ENCODE results near the gene TXNDC2. TPM values are rescaled to one million over a fixed set of nuclear protein-coding genes. Genes with fewer than 3 reads are reported as not detected.

TXNDC2 gene
- total RNA-seq, 1 donor from 2014 or later: under 0.01 TPM

GRCh38 chr18:9878095-9878494, 7.7 kb upstream of the TXNDC2 start:
- FAIRE-seq: no peak
- Histone ChIP-seq H3K4me3 (ENCODE audit: low read depth, low read length) (no peak overlapping the region), H3K36me3 (ENCODE audit: control insufficient read depth, insufficient read depth, low read length) (no peaks in the 10 kb centered on the region), H3K27me3 (ENCODE audit: control insufficient read depth, insufficient read depth, low read length) (no peaks in the 10 kb centered on the region)
- no peak for TF ChIP-seq CTCF (IDR thresholded peaks at IDR 0.05; ENCODE audit: insufficient read depth, low read length, severe bottlenecking)
- no peak for DNase-seq (ENCODE audit: low read depth)

GRCh38 chr18:9878783-9879242, 7.0 kb upstream of the TXNDC2 start:
- no peak for FAIRE-seq
- no peak for DNase-seq (ENCODE audit: low read depth)
- no peak for TF ChIP-seq CTCF (IDR thresholded peaks at IDR 0.05; ENCODE audit: insufficient read depth, low read length, severe bottlenecking)
- H3K4me3 ChIP-seq (ENCODE audit: low read depth, low read length): no peak overlapping the region
- H3K36me3 ChIP-seq (ENCODE audit: control insufficient read depth, insufficient read depth, low read length): no peaks in the 10 kb centered on the region
- no peaks in the 10 kb centered on the region for H3K27me3 ChIP-seq (ENCODE audit: control insufficient read depth, insufficient read depth, low read length)

GRCh38 chr18:9884090-9884489, 1.7 kb upstream of the TXNDC2 start:
- no peaks in the 10 kb centered on the region for H3K27me3 ChIP-seq (ENCODE audit: control insufficient read depth, insufficient read depth, low read length)
- no peak for DNase-seq (ENCODE audit: low read depth)
- no peak for TF ChIP-seq CTCF (IDR thresholded peaks at IDR 0.05; ENCODE audit: insufficient read depth, low read length, severe bottlenecking)
- H3K4me3 ChIP-seq (ENCODE audit: low read depth, low read length): no peak overlapping the region
- H3K36me3 ChIP-seq (ENCODE audit: control insufficient read depth, insufficient read depth, low read length): no peaks in the 10 kb centered on the region
- no peak for FAIRE-seq

GRCh38 chr18:9884532-9885140, 1.1 kb upstream of the TXNDC2 start:
- FAIRE-seq: no peak
- no peak overlapping the region for H3K4me3 ChIP-seq (ENCODE audit: low read depth, low read length)

GRCh38 chr18:9886005-9886348, 204 bp downstream of the TXNDC2 start:
- FAIRE-seq (no peak), DNase-seq (ENCODE audit: low read depth) (no peak)
- no peaks in the 10 kb centered on the region for H3K27me3 ChIP-seq (ENCODE audit: control insufficient read depth, insufficient read depth, low read length)
- TF ChIP-seq CTCF (IDR thresholded peaks at IDR 0.05; ENCODE audit: insufficient read depth, low read length, severe bottlenecking): no peak
- H3K4me3 ChIP-seq (ENCODE audit: low read depth, low read length): no peak overlapping the region
- no peaks in the 10 kb centered on the region for H3K36me3 ChIP-seq (ENCODE audit: control insufficient read depth, insufficient read depth, low read length)

More at GRCh38 chr18:9884532-9885140, 1.1 kb upstream of the TXNDC2 start:
- TF ChIP-seq CTCF (IDR thresholded peaks at IDR 0.05; ENCODE audit: insufficient read depth, low read length, severe bottlenecking): no peak
- no peak for DNase-seq (ENCODE audit: low read depth)
- no peaks in the 10 kb centered on the region for H3K27me3 ChIP-seq (ENCODE audit: control insufficient read depth, insufficient read depth, low read length)
- no peaks in the 10 kb centered on the region for H3K36me3 ChIP-seq (ENCODE audit: control insufficient read depth, insufficient read depth, low read length)

GRCh38 chr18:9887992-9888391, 2.2 kb downstream of the TXNDC2 start:
- H3K27me3 ChIP-seq (ENCODE audit: control insufficient read depth, insufficient read depth, low read length): no peaks in the 10 kb centered on the region
- FAIRE-seq: no peak
- no peaks in the 10 kb centered on the region for H3K36me3 ChIP-seq (ENCODE audit: control insufficient read depth, insufficient read depth, low read length)
- no peak for DNase-seq (ENCODE audit: low read depth)
- no peak for TF ChIP-seq CTCF (IDR thresholded peaks at IDR 0.05; ENCODE audit: insufficient read depth, low read length, severe bottlenecking)
- H3K4me3 ChIP-seq (ENCODE audit: low read depth, low read length): no peak overlapping the region
